Amniotic epithelial cell (primary cell): ENCODE data around the gene CAPRIN1.

Experiments
- DNase-seq: peaks from one replicate; pipeline ENCODE4 v3.0.0-alpha.2; 2010; ENCODE audit warnings: low read depth

The CAPRIN1 gene

DNA sequence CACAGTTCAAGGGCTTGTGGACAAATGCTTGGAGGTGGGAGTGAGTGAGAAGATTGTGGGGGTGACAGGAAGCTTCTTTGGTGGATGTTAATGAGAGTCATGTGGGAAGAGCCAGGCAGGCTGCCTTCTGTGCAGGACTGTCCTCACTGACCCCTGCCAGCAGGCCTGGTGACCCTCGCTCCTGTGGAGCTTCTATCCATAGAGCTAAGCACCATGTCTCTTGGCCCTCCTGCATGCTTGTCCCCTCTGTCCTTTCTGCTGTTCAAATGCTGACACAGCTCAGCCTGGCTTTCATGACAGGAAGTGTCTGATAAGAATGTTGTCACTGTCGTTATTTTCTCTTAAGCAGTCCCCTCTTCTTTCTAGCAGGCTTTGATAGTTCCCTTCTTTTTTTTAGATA is 91.5 kb downstream of the CAPRIN1 start:
- DNase-seq, result no peak

DNA sequence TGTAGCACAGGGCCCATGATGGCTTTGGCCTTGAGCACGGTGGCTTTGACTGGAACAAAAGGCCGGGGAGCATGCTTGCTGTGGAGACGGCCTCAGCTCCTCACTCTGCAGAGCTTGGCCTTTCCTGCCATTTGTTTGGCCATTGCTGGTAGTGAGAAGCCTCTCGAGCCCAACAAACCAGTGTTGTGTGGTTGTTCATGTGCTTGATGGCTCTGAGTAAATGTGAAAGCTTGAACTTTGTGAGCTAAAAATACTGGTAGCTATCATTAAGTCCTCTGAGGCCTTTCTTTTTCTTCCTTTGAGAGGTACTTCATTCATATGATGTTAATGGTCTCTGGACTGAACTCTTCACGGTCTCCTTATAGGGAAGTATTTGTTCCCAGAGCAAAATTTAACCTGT is 93.5 kb downstream of the CAPRIN1 start:
- DNase-seq, result no peak

DNA sequence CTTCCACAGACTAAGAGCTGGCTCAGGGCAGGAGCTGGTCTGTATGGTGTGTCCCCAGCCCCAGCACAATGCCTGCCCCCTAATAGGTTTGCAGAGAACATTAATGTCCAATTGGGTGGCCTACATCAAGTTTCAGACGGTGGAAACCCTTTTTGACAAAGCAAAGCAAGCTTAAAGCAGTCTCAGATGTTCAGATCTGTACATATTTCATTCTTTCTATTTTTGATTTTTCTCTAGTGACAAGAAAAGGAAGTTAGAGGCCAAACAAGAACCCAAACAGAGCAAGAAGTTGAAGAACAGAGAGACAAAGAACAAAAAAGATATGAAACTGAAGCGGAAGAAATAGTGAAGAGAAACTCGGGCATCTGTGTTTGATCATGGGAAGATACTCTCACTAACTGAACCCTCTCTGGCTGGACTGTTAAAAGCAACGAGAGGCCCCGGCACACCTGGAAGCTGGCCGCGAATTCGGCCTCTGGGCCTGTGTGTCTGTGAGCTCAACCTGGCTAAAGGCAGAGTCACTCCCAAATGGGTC is 94.4 kb downstream of the CAPRIN1 start:
- DNase-seq, result no peak

DNA sequence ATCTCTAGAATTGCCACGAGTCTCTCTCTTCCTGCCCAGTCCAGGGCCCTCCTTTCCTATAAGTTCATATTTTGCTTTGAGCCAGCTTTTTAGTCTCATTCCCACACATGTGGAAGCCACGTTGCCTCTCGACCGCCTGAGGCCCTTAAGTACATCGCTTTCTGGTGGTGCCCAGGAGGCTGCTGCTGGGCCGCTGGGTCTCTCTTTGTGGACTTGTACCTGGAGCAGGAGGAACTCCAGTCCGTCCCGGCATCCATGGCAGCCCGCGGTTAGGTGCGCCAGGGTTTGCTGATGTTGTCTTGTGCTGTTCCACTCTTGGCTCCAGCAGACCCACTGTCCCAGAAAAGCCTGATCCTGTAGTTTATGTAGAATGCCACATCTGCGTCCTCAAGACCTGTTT is 94.9 kb downstream of the CAPRIN1 start:
- no peak for DNase-seq

DNA sequence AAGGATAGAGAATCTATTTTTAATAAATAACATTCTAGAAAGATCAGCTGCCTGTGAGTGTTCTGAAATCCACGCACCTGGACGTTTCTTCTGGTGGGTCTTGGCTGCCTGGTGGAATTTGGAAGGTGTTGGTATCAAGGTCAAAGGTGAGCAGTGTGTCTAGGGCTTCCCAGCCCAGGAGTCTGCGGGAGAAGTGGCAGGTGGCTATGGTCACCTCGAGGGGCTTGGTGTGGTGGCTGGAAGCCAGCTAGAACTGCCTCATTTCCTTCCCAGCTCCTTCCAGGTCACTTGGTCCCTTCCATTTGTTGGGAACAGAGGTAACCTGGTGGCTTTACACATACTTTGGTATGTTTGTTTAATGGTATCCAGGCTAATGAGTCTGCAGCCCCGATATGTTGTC is 95.3 kb downstream of the CAPRIN1 start:
- DNase-seq, result no peak

DNA sequence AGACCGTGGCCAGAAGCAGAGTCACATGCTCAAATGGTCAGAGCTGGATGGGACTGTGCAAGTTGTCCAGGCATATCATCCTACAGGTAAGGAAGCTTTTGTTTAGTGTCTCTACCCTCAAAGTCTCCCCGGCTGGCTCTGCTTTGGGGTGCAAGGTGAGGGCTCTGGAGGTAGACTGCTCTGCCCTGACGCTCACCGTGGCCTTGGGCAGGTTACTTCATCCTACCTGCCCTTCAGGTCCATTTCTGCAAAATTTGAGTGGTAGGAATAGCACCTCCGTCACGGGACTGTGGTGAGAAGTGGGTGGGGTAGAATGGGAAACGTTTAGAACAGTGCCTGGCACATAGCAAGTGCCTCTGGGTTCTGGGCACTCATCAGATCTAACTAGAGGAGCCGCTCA is 96.0 kb downstream of the CAPRIN1 start:
- no peak for DNase-seq

DNA sequence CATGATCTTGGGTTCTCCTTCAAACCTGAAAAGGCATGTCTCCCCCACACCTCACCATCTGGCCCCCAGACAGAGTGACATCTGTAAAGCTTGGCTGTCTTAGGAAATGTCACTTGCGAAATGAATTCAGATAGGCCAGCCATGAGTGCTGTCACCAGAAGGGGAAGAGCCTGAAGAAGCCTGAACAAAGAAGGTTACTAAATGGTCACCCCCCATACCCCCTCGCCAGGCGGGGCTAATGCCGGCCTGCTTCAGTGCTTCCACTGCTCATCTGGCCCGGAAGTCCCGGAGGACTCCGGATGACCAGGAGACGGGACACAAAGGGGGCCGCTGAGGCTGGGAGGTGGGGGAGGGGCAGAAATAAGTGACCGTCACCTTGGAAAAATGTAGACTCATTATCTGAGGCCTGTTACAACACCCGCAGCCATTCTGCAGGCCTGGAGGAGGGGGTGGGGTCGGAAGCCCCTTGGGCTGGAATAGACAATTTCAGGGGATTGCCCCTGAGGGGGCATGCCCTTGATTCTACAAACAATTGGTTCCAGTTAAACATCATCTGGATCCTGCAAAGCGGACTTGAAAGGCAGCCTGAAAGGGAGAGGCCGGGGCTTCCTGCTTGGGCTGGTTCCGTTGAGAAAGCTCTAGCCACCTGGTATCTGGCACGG is 97.1 kb downstream of the CAPRIN1 start:
- DNase-seq, result no peak

DNA sequence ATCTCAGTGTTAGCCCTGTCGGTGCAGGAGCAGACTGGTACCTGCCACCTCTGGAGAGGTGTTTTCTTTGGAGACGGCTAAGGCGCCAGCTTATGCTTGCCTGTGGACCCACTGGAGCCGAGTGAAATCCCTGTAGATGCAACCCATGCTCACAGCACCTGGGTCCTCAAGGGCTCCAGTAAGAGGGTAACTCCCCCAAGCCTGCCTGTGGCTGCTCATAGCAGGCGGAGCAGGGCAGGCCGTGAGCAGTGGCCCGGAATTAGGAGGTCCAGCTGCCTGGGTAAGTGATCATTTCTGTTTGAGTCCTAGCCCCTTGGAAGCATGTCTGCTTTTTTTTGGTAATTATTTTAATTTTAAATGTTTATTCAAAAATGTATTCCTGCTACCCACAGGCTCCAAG is 97.7 kb downstream of the CAPRIN1 start:
- no peak for DNase-seq

DNA sequence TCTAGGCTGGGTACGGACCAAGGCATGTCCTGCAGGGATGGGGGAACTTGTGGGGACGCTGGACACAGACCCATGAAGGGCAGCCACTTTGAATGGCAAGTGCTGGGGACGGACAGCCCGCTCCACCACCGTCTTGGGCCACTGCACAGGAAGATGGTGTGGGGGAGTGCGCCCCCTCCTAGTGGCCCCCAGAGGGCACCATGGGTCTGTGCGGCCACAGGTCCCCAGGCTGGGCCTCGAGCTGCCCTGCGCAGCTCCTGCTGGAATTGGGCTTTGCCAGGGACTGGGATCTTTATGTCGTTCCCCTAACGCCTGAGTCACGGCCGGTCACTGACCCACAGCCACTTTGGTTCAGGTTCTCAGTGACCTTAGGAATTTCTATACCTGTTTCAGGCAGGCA is 98.3 kb downstream of the CAPRIN1 start:
- DNase-seq, result no peak

DNA sequence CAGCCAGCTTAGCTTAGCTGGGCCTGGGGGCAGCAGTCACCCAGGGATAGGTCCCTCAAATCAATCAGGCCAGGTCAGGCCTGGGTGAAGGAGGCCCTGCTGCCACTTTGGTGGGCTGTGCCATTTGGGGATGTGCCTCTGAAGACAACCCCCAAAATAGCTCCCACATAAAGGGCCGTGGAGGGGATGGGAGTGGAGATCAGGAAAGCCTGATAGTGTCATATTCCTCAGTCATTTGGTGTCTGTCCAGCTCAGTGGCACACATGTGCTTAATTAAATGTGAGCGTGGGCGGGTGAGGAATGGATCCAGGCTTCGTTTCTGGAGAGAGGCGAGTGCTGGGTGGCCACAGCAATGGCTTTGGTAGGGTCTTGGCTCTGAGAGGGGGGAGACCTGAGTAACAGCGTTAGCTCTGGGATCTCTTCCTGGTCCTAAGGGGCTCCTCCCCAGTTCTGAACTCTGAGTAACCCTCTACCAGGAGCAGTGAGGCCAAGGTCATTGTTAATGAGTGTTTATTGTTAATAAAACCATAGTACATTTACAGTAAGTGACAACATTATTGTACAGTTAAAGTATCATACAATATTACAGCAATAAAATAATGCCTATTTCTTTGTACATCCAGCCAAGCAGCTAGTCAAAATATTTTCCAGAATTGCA is 99.1 kb downstream of the CAPRIN1 start:
- DNase-seq, result no peak
